GM23338 (cell line): Measurements from ENCODE around the gene HS6ST2. TPM values are rescaled to one million over a fixed set of nuclear protein-coding genes. Genes with fewer than 3 reads are reported as not detected.

Source experiments
- ATAC-seq: fragments of 200-7000 bp; cut with Tn5 transposase; 3 replicates; pipeline ENCODE4 v1.9.1; 2020
- DNase-seq: peaks from one replicate; pipeline ENCODE4 v3.0.0-alpha.2; 2015; ENCODE audit warnings: low spot score
- H2AFZ ChIP-seq: fragments of 200-600 bp; sonication (generic); 2 replicates; pipeline ENCODE4 v1.8.0; 2016; ENCODE audit warnings: antibody characterized with exemption, mild to moderate bottlenecking, moderate library complexity
- H3F3A ChIP-seq: fragments of 200-600 bp; sonication (generic); replicated peaks from 2 replicates; pipeline ENCODE4 v1.8.0; 2017; ENCODE audit warnings: antibody characterized with exemption, mixed run types, low read depth
- H3K27ac ChIP-seq: fragments of 200-600 bp; sonication (generic); 2 replicates; pipeline ENCODE4 v1.6.1; 2016; ENCODE audit warnings: low read depth
- H3K27me3 ChIP-seq: fragments of 200-600 bp; sonication (generic); 2 replicates; pipeline ENCODE4 v1.8.0; 2016; ENCODE audit warnings: mild to moderate bottlenecking, mixed run types, moderate library complexity; ENCODE audit not compliant: insufficient read depth
- H3K36me3 ChIP-seq: fragments of 200-600 bp; sonication (generic); 2 replicates; pipeline ENCODE4 v1.8.0; 2016; ENCODE audit warnings: mild to moderate bottlenecking; ENCODE audit not compliant: insufficient read depth
- H3K4me1 ChIP-seq: fragments of 200-600 bp; sonication (generic); 2 replicates; pipeline ENCODE4 v1.8.0; 2016; ENCODE audit warnings: mild to moderate bottlenecking, moderate library complexity; ENCODE audit not compliant: insufficient read depth
- H3K4me2 ChIP-seq: fragments of 200-600 bp; sonication (generic); 2 replicates; pipeline ENCODE4 v1.7.1; 2017; ENCODE audit warnings: mixed run types
- H3K4me3 ChIP-seq: fragments of 200-600 bp; sonication (generic); 2 replicates; pipeline ENCODE4 v1.6.1; 2016; ENCODE audit warnings: mixed run types
- H3K79me2 ChIP-seq: fragments of 200-600 bp; sonication (generic); replicated peaks from 2 replicates; pipeline ENCODE4 v1.8.0; 2017; ENCODE audit warnings: mild to moderate bottlenecking; ENCODE audit not compliant: insufficient read depth
- H3K9me2 ChIP-seq: fragments of 200-600 bp; sonication (generic); 2 replicates; pipeline ENCODE4 v1.8.0; 2017; ENCODE audit not compliant: insufficient read depth
- H4K20me1 ChIP-seq: fragments of 200-600 bp; sonication (generic); replicated peaks from 2 replicates; pipeline ENCODE4 v1.8.0; 2017; ENCODE audit warnings: mild to moderate bottlenecking; ENCODE audit not compliant: insufficient read depth
- H3K27ac Mint-ChIP-seq: 2 replicates; pipeline ENCODE4 v1.8.0; 2020; ENCODE audit warnings: inconsistent platforms, mild to moderate bottlenecking, moderate library complexity, mixed read lengths
- H3K27me3 Mint-ChIP-seq: 3 replicates; pipeline ENCODE4 v1.8.0; 2022; ENCODE audit warnings: low read depth, mild to moderate bottlenecking, moderate library complexity, mixed read lengths, inconsistent platforms; ENCODE audit not compliant: insufficient read depth, poor library complexity
- H3K36me3 Mint-ChIP-seq: 3 replicates; pipeline ENCODE4 v1.8.0; 2021; ENCODE audit warnings: low read depth, mild to moderate bottlenecking, inconsistent platforms, moderate library complexity, mixed read lengths
- H3K4me1 Mint-ChIP-seq: 3 replicates; pipeline ENCODE4 v1.8.0; 2020; ENCODE audit warnings: mild to moderate bottlenecking, inconsistent platforms, mixed read lengths
- H3K4me3 Mint-ChIP-seq: 3 replicates; pipeline ENCODE4 v1.8.0; 2021; ENCODE audit warnings: moderate library complexity, mild to moderate bottlenecking, inconsistent platforms, mixed read lengths
- H3K9me3 Mint-ChIP-seq: 3 replicates; pipeline ENCODE4 v1.8.0; 2020; ENCODE audit warnings: moderate library complexity, mild to moderate bottlenecking, inconsistent platforms, mixed read lengths
- EZH2phosphoT487 ChIP-seq: fragments of 200-600 bp; sonication (generic); IDR thresholded peaks from one replicate; pipeline ENCODE4 v1.8.1; 2018; ENCODE audit warnings: antibody characterized with exemption; ENCODE audit not compliant: unreplicated experiment
- ZNF331 ChIP-seq: fragments of 250-450 bp; sonication (Bioruptor Pico); IDR thresholded peaks from 2 replicates; pipeline ENCODE4 v1.5.0; 2020; ENCODE audit warnings: low read depth, mild to moderate bottlenecking, moderate library complexity
- ZNF462 ChIP-seq: fragments of 250-450 bp; sonication (Bioruptor Pico); IDR thresholded peaks from 2 replicates; pipeline ENCODE4 v1.5.0; 2020; ENCODE audit warnings: mild to moderate bottlenecking, moderate library complexity
- polyA plus RNA-seq: library from polyadenylated mRNA; unstranded; fragments of >200 nt; fragmentation: Nextera tagmentation; extraction: Ambion mirVana; gene quantifications from 2 replicates; pipeline ENCODE4 v1.2.1, GENCODE V29; 2016
- total RNA-seq: library from RNA; depleted of rRNA; stranded (reverse); fragments of >200 nt; shearing (Covaris generic); gene quantifications from 2 replicates; pipeline ENCODE4 v1.2.3, GENCODE V29; 2014

HS6ST2 gene
- total and polyA plus RNA-seq, 2 experiments from 2014 or later: 0.82 to 4.8 TPM

GRCh38 chrX:132918523-132918922 lies 39.9 kb downstream of the HS6ST2 start:
- H3K9me3 Mint-ChIP-seq: peaks cover 7% of the 10 kb centered on the region
- Histone ChIP-seq H3K9me2 (no peaks in the 10 kb centered on the region), H2AFZ (no peak overlapping the region), H3K4me1 (no peaks in the 10 kb centered on the region), H3K4me3 (no peak overlapping the region), H3K27me3 (no peaks in the 10 kb centered on the region), H3K27ac (no peak overlapping the region), H3F3A (no peaks in the 10 kb centered on the region), H4K20me1 (no peaks in the 10 kb centered on the region), H3K79me2 (no peaks in the 10 kb centered on the region), H3K36me3 (no peaks in the 10 kb centered on the region), H3K4me2 (no peak overlapping the region)
- H3K27me3 Mint-ChIP-seq: peaks cover 4% of the 10 kb centered on the region
- H3K4me1 Mint-ChIP-seq: no peaks in the 10 kb centered on the region
- no peak overlapping the region for H3K4me3 Mint-ChIP-seq
- no peak for TF ChIP-seq EZH2phosphoT487
- TF ChIP-seq ZNF331 (CRISPR knock-in tag): no peak
- H3K36me3 Mint-ChIP-seq: peaks cover 5% of the 10 kb centered on the region; the same call in 2 of the 3 replicates
- ATAC-seq: no peak
- peak; percentile 20 for DNase-seq
- no peak overlapping the region for H3K27ac Mint-ChIP-seq

- DNase-seq: no peak
- Histone ChIP-seq H3K27me3 (no peaks in the 10 kb centered on the region), H3K9me2 (no peaks in the 10 kb centered on the region), H3K27ac (no peak overlapping the region), H3F3A (no peaks in the 10 kb centered on the region), H3K4me1 (no peaks in the 10 kb centered on the region), H2AFZ (no peak overlapping the region), H3K36me3 (no peaks in the 10 kb centered on the region), H3K4me2 (no peak overlapping the region), H3K4me3 (no peak overlapping the region), H3K79me2 (no peaks in the 10 kb centered on the region), H4K20me1 (no peaks in the 10 kb centered on the region)
- H3K4me1 Mint-ChIP-seq: no peaks in the 10 kb centered on the region
- peaks cover 12% of the 10 kb centered on the region for H3K36me3 Mint-ChIP-seq
- ATAC-seq: no peak
- peaks cover 2% of the 10 kb centered on the region for H3K27me3 Mint-ChIP-seq
- H3K9me3 Mint-ChIP-seq: peaks cover 18% of the 10 kb centered on the region
- no peak overlapping the region for H3K27ac Mint-ChIP-seq
- no peak overlapping the region for H3K4me3 Mint-ChIP-seq
- no peak for TF ChIP-seq ZNF462 (CRISPR knock-in tag)
Observed at GRCh38 chrX:132916349-132916748, 42.1 kb downstream of the HS6ST2 start.
